ENCODE measurements around the gene GPR183. TPM values are rescaled to one million over a fixed set of nuclear protein-coding genes. Genes with fewer than 3 reads are reported as not detected.

Gene GPR183
- total RNA-seq, 1 donor from 2014 or later: 0.71 TPM

GRCh38 chr13:99314640-99315176 lies 7.5 kb upstream of the GPR183 start:
- no peak overlapping the region for H3K4me3 ChIP-seq (ENCODE audit: low read depth, low read length)
- DNase-seq (ENCODE audit: low read depth): no peak
- no peaks in the 10 kb centered on the region for H3K36me3 ChIP-seq (ENCODE audit: control insufficient read depth, insufficient read depth, low read length)
- no peaks in the 10 kb centered on the region for H3K27me3 ChIP-seq (ENCODE audit: control insufficient read depth, insufficient read depth, low read length)
- no peak for TF ChIP-seq CTCF (IDR thresholded peaks at IDR 0.05; ENCODE audit: insufficient read depth, low read length, poor library complexity, severe bottlenecking)

- Histone ChIP-seq H3K36me3 (ENCODE audit: control insufficient read depth, insufficient read depth, low read length) (no peaks in the 10 kb centered on the region), H3K4me3 (ENCODE audit: low read depth, low read length) (no peak overlapping the region), H3K27me3 (ENCODE audit: control insufficient read depth, insufficient read depth, low read length) (no peaks in the 10 kb centered on the region)
- no peak for TF ChIP-seq CTCF (IDR thresholded peaks at IDR 0.05; ENCODE audit: insufficient read depth, low read length, poor library complexity, severe bottlenecking)
- no peak for DNase-seq (ENCODE audit: low read depth)
Measured at GRCh38 chr13:99313941-99314340, 6.7 kb upstream of the GPR183 start.

- DNase-seq (ENCODE audit: low read depth): no peak
- no peaks in the 10 kb centered on the region for H3K27me3 ChIP-seq (ENCODE audit: control insufficient read depth, insufficient read depth, low read length)
- H3K4me3 ChIP-seq (ENCODE audit: low read depth, low read length): no peak overlapping the region
- H3K36me3 ChIP-seq (ENCODE audit: control insufficient read depth, insufficient read depth, low read length): no peaks in the 10 kb centered on the region
- TF ChIP-seq CTCF (IDR thresholded peaks at IDR 0.05; ENCODE audit: insufficient read depth, low read length, poor library complexity, severe bottlenecking): no peak
Measured at GRCh38 chr13:99313501-99313900, 6.3 kb upstream of the GPR183 start.

- Histone ChIP-seq H3K27me3 (ENCODE audit: control insufficient read depth, insufficient read depth, low read length) (no peaks in the 10 kb centered on the region), H3K4me3 (ENCODE audit: low read depth, low read length) (no peak overlapping the region), H3K36me3 (ENCODE audit: control insufficient read depth, insufficient read depth, low read length) (no peaks in the 10 kb centered on the region)
- DNase-seq (ENCODE audit: low read depth): no peak
- TF ChIP-seq CTCF (IDR thresholded peaks at IDR 0.05; ENCODE audit: insufficient read depth, low read length, poor library complexity, severe bottlenecking): no peak
Measured at GRCh38 chr13:99312493-99312883, 5.3 kb upstream of the GPR183 start.

GRCh38 chr13:99311748-99312492 lies 4.7 kb upstream of the GPR183 start:
- H3K4me3 ChIP-seq (ENCODE audit: low read depth, low read length): no peak overlapping the region
- TF ChIP-seq CTCF (IDR thresholded peaks at IDR 0.05; ENCODE audit: insufficient read depth, low read length, poor library complexity, severe bottlenecking): no peak
- no peaks in the 10 kb centered on the region for H3K27me3 ChIP-seq (ENCODE audit: control insufficient read depth, insufficient read depth, low read length)
- DNase-seq (ENCODE audit: low read depth): no peak
- H3K36me3 ChIP-seq (ENCODE audit: control insufficient read depth, insufficient read depth, low read length): no peaks in the 10 kb centered on the region

- Histone ChIP-seq H3K27me3 (ENCODE audit: control insufficient read depth, insufficient read depth, low read length) (no peaks in the 10 kb centered on the region), H3K4me3 (ENCODE audit: low read depth, low read length) (no peak overlapping the region), H3K36me3 (ENCODE audit: control insufficient read depth, insufficient read depth, low read length) (no peaks in the 10 kb centered on the region)
- TF ChIP-seq CTCF (IDR thresholded peaks at IDR 0.05; ENCODE audit: insufficient read depth, low read length, poor library complexity, severe bottlenecking): no peak
- DNase-seq (ENCODE audit: low read depth): no peak
Measured at GRCh38 chr13:99311137-99311536, 3.9 kb upstream of the GPR183 start.

All from kidney epithelial cell (primary cell).